Ishikawa (cell line): ENCODE results near the gene SUMO1.

Source experiments
- CREB1 ChIP-seq: IDR thresholded peaks from 2 replicates; pipeline ENCODE4 v1.6.1; 2012; ENCODE audit warnings: low read depth
- EP300 ChIP-seq: IDR thresholded peaks from 2 replicates; pipeline ENCODE4 v1.6.1; 2012; ENCODE audit warnings: borderline replicate concordance
- TCF12 ChIP-seq: IDR thresholded peaks from 2 replicates; pipeline ENCODE4 v1.6.1; 2012; ENCODE audit warnings: low read depth
- TEAD4 ChIP-seq: IDR thresholded peaks from 2 replicates; pipeline ENCODE4 v1.6.1; 2012
- YY1 ChIP-seq: IDR thresholded peaks from 2 replicates; pipeline ENCODE4 v1.6.1; 2012; ENCODE audit warnings: low read depth
- TF ChIP-seq, protein P1 (sequence below): IDR thresholded peaks from 2 replicates; pipeline ENCODE4 v1.6.1; 2012; ENCODE audit warnings: low read depth, mild to moderate bottlenecking

DNA sequence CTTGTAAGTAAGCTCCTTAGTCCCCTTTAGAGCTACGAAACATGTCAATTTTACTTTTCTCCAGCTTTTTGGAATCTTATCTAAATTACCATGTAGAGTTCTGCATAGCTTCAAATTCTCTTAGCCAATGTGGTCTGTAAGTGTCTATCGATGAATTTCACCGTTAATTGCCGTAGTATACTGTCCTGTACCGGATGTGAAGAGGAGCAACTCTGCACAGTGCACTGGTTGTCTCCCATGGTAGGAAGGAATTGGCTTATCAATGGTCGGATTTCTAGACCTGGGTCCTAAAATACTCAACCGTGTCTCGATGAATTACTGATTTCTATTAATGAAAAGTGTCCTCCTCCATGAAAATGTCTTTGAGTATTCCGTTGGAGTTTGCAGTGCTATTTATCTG, 29.1 kb upstream of the SUMO1 start:
- TF ChIP-seq TEAD4 (no peak), EP300 (no peak), YY1 (no peak), CREB1 (no peak), TCF12 (no peak)
- TF ChIP-seq, protein P1, sequence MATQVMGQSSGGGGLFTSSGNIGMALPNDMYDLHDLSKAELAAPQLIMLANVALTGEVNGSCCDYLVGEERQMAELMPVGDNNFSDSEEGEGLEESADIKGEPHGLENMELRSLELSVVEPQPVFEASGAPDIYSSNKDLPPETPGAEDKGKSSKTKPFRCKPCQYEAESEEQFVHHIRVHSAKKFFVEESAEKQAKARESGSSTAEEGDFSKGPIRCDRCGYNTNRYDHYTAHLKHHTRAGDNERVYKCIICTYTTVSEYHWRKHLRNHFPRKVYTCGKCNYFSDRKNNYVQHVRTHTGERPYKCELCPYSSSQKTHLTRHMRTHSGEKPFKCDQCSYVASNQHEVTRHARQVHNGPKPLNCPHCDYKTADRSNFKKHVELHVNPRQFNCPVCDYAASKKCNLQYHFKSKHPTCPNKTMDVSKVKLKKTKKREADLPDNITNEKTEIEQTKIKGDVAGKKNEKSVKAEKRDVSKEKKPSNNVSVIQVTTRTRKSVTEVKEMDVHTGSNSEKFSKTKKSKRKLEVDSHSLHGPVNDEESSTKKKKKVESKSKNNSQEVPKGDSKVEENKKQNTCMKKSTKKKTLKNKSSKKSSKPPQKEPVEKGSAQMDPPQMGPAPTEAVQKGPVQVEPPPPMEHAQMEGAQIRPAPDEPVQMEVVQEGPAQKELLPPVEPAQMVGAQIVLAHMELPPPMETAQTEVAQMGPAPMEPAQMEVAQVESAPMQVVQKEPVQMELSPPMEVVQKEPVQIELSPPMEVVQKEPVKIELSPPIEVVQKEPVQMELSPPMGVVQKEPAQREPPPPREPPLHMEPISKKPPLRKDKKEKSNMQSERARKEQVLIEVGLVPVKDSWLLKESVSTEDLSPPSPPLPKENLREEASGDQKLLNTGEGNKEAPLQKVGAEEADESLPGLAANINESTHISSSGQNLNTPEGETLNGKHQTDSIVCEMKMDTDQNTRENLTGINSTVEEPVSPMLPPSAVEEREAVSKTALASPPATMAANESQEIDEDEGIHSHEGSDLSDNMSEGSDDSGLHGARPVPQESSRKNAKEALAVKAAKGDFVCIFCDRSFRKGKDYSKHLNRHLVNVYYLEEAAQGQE = no peak
